ENCODE results near the gene SPTBN2. TPM values are rescaled to one million over a fixed set of nuclear protein-coding genes. Genes with fewer than 3 reads are reported as not detected.

Gene SPTBN2
- total and polyA plus RNA-seq, 2 donors (not counting 3 experiments of a cell fraction or from before 2014, with no cell fraction given) = 3.8 to 19.8 TPM

GRCh38 chr11:66710384-66710930 lies 18.6 kb downstream of the SPTBN2 start:
- intact Hi-C loops (cut with micrococcal nuclease) = no loop called here
- Histone ChIP-seq H3K27me3 (ENCODE audit: control insufficient read depth in 2 of 2, insufficient read depth in 2 of 2, low read length in 2 of 2) (no peaks in the 10 kb centered on the region), H3K36me3 (ENCODE audit: control insufficient read depth in 2 of 2, extremely low read depth in 1 of 2, insufficient read depth in 2 of 2, low read length in 2 of 2) (no peaks in the 10 kb centered on the region), H2AFZ (ENCODE audit: low read depth, low read length) (no peak overlapping the region), H3K4me1 (ENCODE audit: control insufficient read depth, extremely low read depth, insufficient read depth, low read length) (no peaks in the 10 kb centered on the region), H3K9me1 (replicated peaks; ENCODE audit: control insufficient read depth, extremely low read depth, insufficient read depth, low read length) (no peaks in the 10 kb centered on the region), H4K20me1 (replicated peaks; ENCODE audit: control insufficient read depth, extremely low read depth, insufficient read depth, low read length) (no peaks in the 10 kb centered on the region), H3K9ac (replicated peaks; ENCODE audit: extremely low read depth, insufficient read depth, low read length) (no peak overlapping the region), H3K4me3 (replicated peaks in 1 of 3; ENCODE audit: insufficient read depth in 1 of 3, low read depth in 1 of 3, low read length in 3 of 3) (no peak overlapping the region), H3K9me3 (replicated peaks; ENCODE audit: control insufficient read depth, insufficient read depth, low read length) (no peaks in the 10 kb centered on the region), H3K27ac (ENCODE audit: insufficient read depth, low read depth, low read length) (no peak overlapping the region), H3K4me2 (ENCODE audit: insufficient read depth, low read length) (no peak overlapping the region), H3K79me2 (ENCODE audit: control insufficient read depth, insufficient read depth, low read length) (no peaks in the 10 kb centered on the region)
- ChIA-PET CTCF (interaction anchor here (1.3 kb wide), 1 partner anchor 9 kb away, joined by 3 read pairs; no protein-coding TSS in a partner anchor), POLR2A (no interaction called here)
- DNase-seq (ENCODE audit: low read depth, low spot score) (no peak), FAIRE-seq (no peak)
- TF ChIP-seq POLR2AphosphoS5 (IDR thresholded peaks at IDR 0.05; ENCODE audit: insufficient read depth, low read depth, low read length) = no peak
- no peak for TF ChIP-seq MAX (IDR thresholded peaks at IDR 0.05; ENCODE audit: insufficient read depth, insufficient read length)
- TF ChIP-seq GATA2 (IDR thresholded peaks at IDR 0.05; ENCODE audit: insufficient read depth, insufficient read length, low read depth, low read length) = no peak
- TF ChIP-seq EZH2 (IDR thresholded peaks at IDR 0.05; ENCODE audit: borderline replicate concordance, low read depth, low read length, severe bottlenecking) = no peak
- TF ChIP-seq MYC (IDR thresholded peaks at IDR 0.05; ENCODE audit: low read depth, low read length) = no peak
- TF ChIP-seq JUN (IDR thresholded peaks at IDR 0.05; ENCODE audit: borderline replicate concordance, insufficient read depth, insufficient read length, low read depth) = no peak
- TF ChIP-seq CTCF (IDR thresholded peaks at IDR 0.05; ENCODE audit: extremely low read depth in 1 of 2, insufficient read depth in 1 of 2, low read depth in 1 of 2, low read length in 2 of 2) = no peak
- TF ChIP-seq FOS (IDR thresholded peaks at IDR 0.05; ENCODE audit: borderline replicate concordance, insufficient read depth, low read length) = no peak
- no peak for TF ChIP-seq POLR2A (IDR thresholded peaks at IDR 0.05; ENCODE audit: low read depth, low read length)
- dilution Hi-C loops (cut with MboI; ENCODE audit: extremely low pct_ligation_motif_present, low sequenced_read_pairs) = no loop called here
- BruUV-seq (replicated peaks) = no TSS peak

Measured in endothelial cell of umbilical vein (primary cell).